HG03457 (cell line): ENCODE results near the gene IRAK3.
A peak's percentile ranks its signal among the peaks of the same experiment; 100 is the strongest.

Experiments
- ATAC-seq: cut with Tn5 transposase; IDR thresholded peaks from one replicate; pipeline ENCODE4 v1.9.1; 2021; ENCODE audit warnings: moderate number of reproducible peaks; ENCODE audit not compliant: unreplicated experiment

Gene IRAK3

GRCh38 chr12:66188584-66189485 is at the start of gene IRAK3:
IRAK3 (plus strand) TSS chr12:66189214; CDS start chr12:66189300, 86 bp downstream.
- ATAC-seq = peak; percentile 62

- no peak for ATAC-seq
Observed at GRCh38 chr12:66139328-66139727, 49.7 kb upstream of the IRAK3 start.

- no peak for ATAC-seq
Observed at GRCh38 chr12:66140731-66141130, 48.3 kb upstream of the IRAK3 start.

GRCh38 chr12:66141299-66141698 is 47.7 kb upstream of the IRAK3 start:
- ATAC-seq = no peak

- no peak for ATAC-seq
Observed at GRCh38 chr12:66142826-66143225, 46.2 kb upstream of the IRAK3 start.

- ATAC-seq = no peak
Observed at GRCh38 chr12:66143868-66144267, 45.1 kb upstream of the IRAK3 start.

- no peak for ATAC-seq
Observed at GRCh38 chr12:66144791-66145754, 43.9 kb upstream of the IRAK3 start.

- ATAC-seq = no peak
Observed at GRCh38 chr12:66149702-66150398, 39.2 kb upstream of the IRAK3 start.

- no peak for ATAC-seq
Observed at GRCh38 chr12:66152732-66153131, 36.3 kb upstream of the IRAK3 start.

GRCh38 chr12:66154776-66155175 is 34.2 kb upstream of the IRAK3 start:
- ATAC-seq = no peak

GRCh38 chr12:66156654-66157053 is 32.4 kb upstream of the IRAK3 start:
- no peak for ATAC-seq

- ATAC-seq = no peak
Observed at GRCh38 chr12:66159123-66159522, 29.9 kb upstream of the IRAK3 start.

- ATAC-seq = no peak
Observed at GRCh38 chr12:66160704-66161103, 28.3 kb upstream of the IRAK3 start.

- ATAC-seq = no peak
Observed at GRCh38 chr12:66162701-66163100, 26.3 kb upstream of the IRAK3 start.

- ATAC-seq = no peak
Observed at GRCh38 chr12:66163289-66163688, 25.7 kb upstream of the IRAK3 start.

GRCh38 chr12:66164349-66164821 is 24.6 kb upstream of the IRAK3 start:
- no peak for ATAC-seq

- ATAC-seq = no peak
Observed at GRCh38 chr12:66165141-66165540, 23.9 kb upstream of the IRAK3 start.

- ATAC-seq = no peak
Observed at GRCh38 chr12:66166561-66166960, 22.5 kb upstream of the IRAK3 start.

GRCh38 chr12:66168410-66168809 is 20.6 kb upstream of the IRAK3 start:
- ATAC-seq = no peak

GRCh38 chr12:66169221-66170170 is 19.5 kb upstream of the IRAK3 start, which contains the start of gene TMBIM4:
TMBIM4 (minus strand) TSS chr12:66169996; CDS start chr12:66169951, 45 bp downstream.
- peak; percentile 87 for ATAC-seq
